SH-SY5Y (cell line): ENCODE data around the gene SPATA4.

Source experiments
- GATA2 ChIP-seq: IDR thresholded peaks from 2 replicates; pipeline ENCODE4 v1.6.1; 2011; ENCODE audit warnings: mild to moderate bottlenecking, low read depth, low read length
- GATA3 ChIP-seq: IDR thresholded peaks from 2 replicates; pipeline ENCODE4 v1.6.1; 2011; ENCODE audit warnings: low read depth, mild to moderate bottlenecking, low read length, moderate library complexity

DNA sequence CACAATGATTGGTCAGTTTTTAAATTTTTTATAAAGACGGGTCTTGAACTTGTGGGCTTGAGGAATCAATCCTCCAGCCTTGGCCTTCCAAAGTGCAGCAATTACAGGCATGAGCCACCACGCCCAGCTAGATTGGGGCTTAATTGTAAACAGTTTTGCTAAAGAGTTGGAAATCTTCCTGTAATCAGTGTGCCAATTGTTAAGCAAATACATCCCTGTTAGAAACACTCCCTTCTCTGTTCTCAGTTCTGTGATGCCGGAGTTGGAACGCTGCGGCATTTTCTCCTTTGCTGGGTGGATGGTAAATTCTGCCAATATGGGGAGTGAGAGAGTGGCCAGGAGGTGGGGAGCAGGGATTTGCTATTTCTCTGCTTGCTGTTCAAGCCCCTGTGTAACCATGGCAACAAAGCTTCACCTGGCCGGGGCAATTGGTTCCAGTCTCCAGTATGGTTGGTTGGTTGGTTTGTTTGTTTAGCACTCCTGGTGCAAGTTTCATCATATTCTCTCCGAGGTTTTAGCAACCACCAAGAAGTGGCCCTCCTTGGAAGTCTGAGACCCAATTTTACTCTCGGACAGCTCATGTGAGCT is 3.0 kb upstream of the SPATA4 start:
- TF ChIP-seq GATA2 (no peak), GATA3 (no peak)
